ENCODE data around the gene RALBP1. TPM values are rescaled to one million over a fixed set of nuclear protein-coding genes. Genes with fewer than 3 reads are reported as not detected.

The RALBP1 gene
- total and polyA plus RNA-seq, 9 of the 15 experiments (the other 6 are each of a cell fraction or from before 2014, with no cell fraction given): 10.9 to 70.0 (median 61.3) TPM

- H3K4me2 ChIP-seq (ENCODE audit: insufficient read depth, low read length): no peak overlapping the region
- WGBS (ENCODE audit: insufficient coverage, low coverage, missing lambda C conversion rate): 50% methylated on average over 6 of the region's 6 CpGs
- no peaks in the 10 kb centered on the region for H3K79me2 ChIP-seq (ENCODE audit: control insufficient read depth, insufficient read depth, low read length)
- no peak for TF ChIP-seq IRF9 (tag; IDR thresholded peaks at IDR 0.05)
- no peak for TF ChIP-seq PBX2 (CRISPR knock-in tag; IDR thresholded peaks at IDR 0.05; ENCODE audit: low read depth)
- TF ChIP-seq PBX2 (tag; conservative IDR thresholded peaks at IDR 0.05; ENCODE audit: low read depth): no peak
- TF ChIP-seq CEBPB (tag; IDR thresholded peaks at IDR 0.05): 0 out of 2 replicates have a peak, but pooled peaks have one; percentile 30
- DNase-seq (ENCODE audit: extremely low read depth in 1 of 4, low spot score in 3 of 4) (no peak), FAIRE-seq (no peak), ATAC-seq (no peak)
- CTCF ChIA-PET (ENCODE audit: low intra/inter-chr PET ratio): no interaction called here
- H3K27ac ChIP-seq (ENCODE audit: extremely low read depth, low read depth, low read length): no peak overlapping the region
- H3K4me1 ChIP-seq (replicated peaks in 1 of 2; ENCODE audit: control insufficient read depth in 2 of 2, insufficient read depth in 2 of 2, low read length in 2 of 2): peaks cover under 1 to 4% of the 10 kb centered on the region in 2 experiments; a peak in 2 of 5 replicates
- H3K27me3 ChIP-seq (ENCODE audit: control insufficient read depth in 2 of 2, insufficient read depth in 2 of 2, low read length in 2 of 2): no peaks in the 10 kb centered on the region
- BruUV-seq (replicated peaks): no TSS peak
- no peaks in the 10 kb centered on the region for H3K36me3 ChIP-seq (ENCODE audit: control insufficient read depth, insufficient read depth, low read length)
- in situ Hi-C loops (cut with MboI): no loop called here
- H3K9me3 ChIP-seq (replicated peaks; ENCODE audit: control insufficient read depth, insufficient read depth, low read depth, low read length): peaks cover 5% of the 10 kb centered on the region; the same call in 1 of the 2 replicates
- no peak overlapping the region for H3K4me3 ChIP-seq
- H2AFZ ChIP-seq (ENCODE audit: low read depth, low read length): no peak overlapping the region
- H3K9ac ChIP-seq (ENCODE audit: insufficient read depth in 1 of 2, low read depth in 2 of 2, low read length in 2 of 2): no peak overlapping the region
- no peaks in the 10 kb centered on the region for H4K20me1 ChIP-seq (replicated peaks; ENCODE audit: control insufficient read depth, insufficient read depth, low read length)
- H3K9me1 ChIP-seq (ENCODE audit: control insufficient read depth, insufficient read depth, low read length): no peaks in the 10 kb centered on the region
- intact Hi-C loops (cut with micrococcal nuclease): no loop called here
- POLR2A ChIA-PET: interaction anchor here (0.9 kb wide), 1 partner anchor 9 kb away, joined by 3 read pairs; no protein-coding TSS in a partner anchor
These were observed 46.3 kb upstream of the RALBP1 start for GRCh38 chr18:9428862-9429661.

Data from K562 (cell line).